NT2/D1 (cell line): ENCODE results near the gene NTNG2.

Experiments used
- SUZ12 ChIP-seq: IDR thresholded peaks from 2 replicates; pipeline ENCODE4 v1.6.1; 2011; ENCODE audit not compliant: insufficient read length, insufficient read depth; ENCODE audit errors: extremely low read depth
- YY1 ChIP-seq: IDR thresholded peaks from 2 replicates; pipeline ENCODE4 v1.6.1; 2011; ENCODE audit not compliant: insufficient read length, insufficient read depth
- ZNF274 ChIP-seq: IDR thresholded peaks from 2 replicates; pipeline ENCODE4 v1.6.1; 2011; ENCODE audit warnings: mild to moderate bottlenecking, low read depth, low read length

- TF ChIP-seq YY1, result no peak
- TF ChIP-seq ZNF274, result no peak
- no peak for TF ChIP-seq SUZ12
These were observed 46.2 kb downstream of the NTNG2 start for GRCh38 chr9:132207839-132208615.
